ENCODE results near the gene EVC2. TPM values are rescaled to one million over a fixed set of nuclear protein-coding genes. Genes with fewer than 3 reads are reported as not detected.

EVC2 gene
- total RNA-seq, 1 experiment from 2014 or later = not detected

GRCh38 chr4:5685296-5685695, 23.1 kb downstream of the EVC2 start:
- Histone ChIP-seq H3K4me3 (ENCODE audit: low read depth in 2 of 2, low read length in 2 of 2) (no peak overlapping the region), H3K27ac (ENCODE audit: low read length) (no peak overlapping the region), H3K4me1 (ENCODE audit: control insufficient read depth, insufficient read depth, low read length) (no peaks in the 10 kb centered on the region), H3K36me3 (ENCODE audit: control insufficient read depth, insufficient read depth, low read length) (no peaks in the 10 kb centered on the region), H3K9me3 (ENCODE audit: control insufficient read depth, insufficient read depth, low read depth, low read length) (no peaks in the 10 kb centered on the region), H3K27me3 (ENCODE audit: control insufficient read depth, insufficient read depth, low read length) (no peaks in the 10 kb centered on the region)
- ATAC-seq (no peak), DNase-seq (ENCODE audit: low read depth, low spot score) (no peak)
- intact Hi-C loops (cut with micrococcal nuclease; ENCODE audit: unreplicated experiment) = no loop called here
- TF ChIP-seq TCF7L2 (IDR thresholded peaks at IDR 0.05; ENCODE audit: low read depth, low read length) = no peak
- no peak for TF ChIP-seq REST (IDR thresholded peaks at IDR 0.05; ENCODE audit: insufficient read depth in 1 of 2, low read depth in 2 of 2, low read length in 1 of 2)
- TF ChIP-seq POLR2AphosphoS5 (IDR thresholded peaks at IDR 0.05; ENCODE audit: low read depth, low read length) = no peak
- TF ChIP-seq SIN3A (IDR thresholded peaks at IDR 0.05; ENCODE audit: borderline replicate concordance, insufficient read depth, low read depth, low read length) = no peak
- TF ChIP-seq, protein P1, sequence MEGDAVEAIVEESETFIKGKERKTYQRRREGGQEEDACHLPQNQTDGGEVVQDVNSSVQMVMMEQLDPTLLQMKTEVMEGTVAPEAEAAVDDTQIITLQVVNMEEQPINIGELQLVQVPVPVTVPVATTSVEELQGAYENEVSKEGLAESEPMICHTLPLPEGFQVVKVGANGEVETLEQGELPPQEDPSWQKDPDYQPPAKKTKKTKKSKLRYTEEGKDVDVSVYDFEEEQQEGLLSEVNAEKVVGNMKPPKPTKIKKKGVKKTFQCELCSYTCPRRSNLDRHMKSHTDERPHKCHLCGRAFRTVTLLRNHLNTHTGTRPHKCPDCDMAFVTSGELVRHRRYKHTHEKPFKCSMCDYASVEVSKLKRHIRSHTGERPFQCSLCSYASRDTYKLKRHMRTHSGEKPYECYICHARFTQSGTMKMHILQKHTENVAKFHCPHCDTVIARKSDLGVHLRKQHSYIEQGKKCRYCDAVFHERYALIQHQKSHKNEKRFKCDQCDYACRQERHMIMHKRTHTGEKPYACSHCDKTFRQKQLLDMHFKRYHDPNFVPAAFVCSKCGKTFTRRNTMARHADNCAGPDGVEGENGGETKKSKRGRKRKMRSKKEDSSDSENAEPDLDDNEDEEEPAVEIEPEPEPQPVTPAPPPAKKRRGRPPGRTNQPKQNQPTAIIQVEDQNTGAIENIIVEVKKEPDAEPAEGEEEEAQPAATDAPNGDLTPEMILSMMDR (IDR thresholded peaks at IDR 0.05) = no peak
- CTCF ChIA-PET = no interaction called here
- BruUV-seq (replicated peaks) = no TSS peak
- POLR2A ChIA-PET = no interaction called here
- in situ Hi-C loops (cut with HindIII; ENCODE audit: low pct_unique_long_range_greater_than_20kb, low sequenced_read_pairs) = no loop called here

GRCh38 chr4:5683566-5683965, 24.8 kb downstream of the EVC2 start:
- intact Hi-C loops (cut with micrococcal nuclease; ENCODE audit: unreplicated experiment) (no loop called here), in situ Hi-C loops (cut with HindIII; ENCODE audit: low pct_unique_long_range_greater_than_20kb, low sequenced_read_pairs) (no loop called here)
- no TSS peak for BruUV-seq (replicated peaks)
- TF ChIP-seq, protein P1 (IDR thresholded peaks at IDR 0.05) = no peak
- no peak for TF ChIP-seq SIN3A (IDR thresholded peaks at IDR 0.05; ENCODE audit: borderline replicate concordance, insufficient read depth, low read depth, low read length)
- TF ChIP-seq REST (IDR thresholded peaks at IDR 0.05; ENCODE audit: insufficient read depth in 1 of 2, low read depth in 2 of 2, low read length in 1 of 2) = no peak
- no peak for TF ChIP-seq TCF7L2 (IDR thresholded peaks at IDR 0.05; ENCODE audit: low read depth, low read length)
- no peak for TF ChIP-seq POLR2AphosphoS5 (IDR thresholded peaks at IDR 0.05; ENCODE audit: low read depth, low read length)
- POLR2A ChIA-PET = no interaction called here
- ATAC-seq (no peak), DNase-seq (ENCODE audit: low read depth, low spot score) (no peak)
- Histone ChIP-seq H3K4me1 (ENCODE audit: control insufficient read depth, insufficient read depth, low read length) (no peaks in the 10 kb centered on the region), H3K36me3 (ENCODE audit: control insufficient read depth, insufficient read depth, low read length) (no peaks in the 10 kb centered on the region), H3K27me3 (ENCODE audit: control insufficient read depth, insufficient read depth, low read length) (no peaks in the 10 kb centered on the region), H3K4me3 (ENCODE audit: low read depth in 2 of 2, low read length in 2 of 2) (no peak overlapping the region), H3K9me3 (ENCODE audit: control insufficient read depth, insufficient read depth, low read depth, low read length) (no peaks in the 10 kb centered on the region), H3K27ac (ENCODE audit: low read length) (no peak overlapping the region)
- CTCF ChIA-PET = interaction anchor here (0.6 kb wide), 1 partner anchor 660 kb away, joined by 4 read pairs; no protein-coding TSS in a partner anchor
